Spinal cord (tissue), 10 donors: Measurements from ENCODE around the gene APOH. TPM values are rescaled to one million over a fixed set of nuclear protein-coding genes. Genes with fewer than 3 reads are reported as not detected.

Experiments used
- DNase-seq, 6 donors: peaks; one replicate each; pipeline versions ENCODE4 v3.0.0 to v3.0.0-alpha.2; 2013 to 2015; ENCODE audit warnings: low spot score in 6 of 6, low read depth in 4 of 6
- H3K27ac ChIP-seq: one replicate; pipeline ENCODE4 v1.5.1; 2013; ENCODE audit warnings: low read depth, low read length, control low read depth
- H3K27me3 ChIP-seq: one replicate; pipeline ENCODE4 v1.6.1; 2013; ENCODE audit warnings: low read length; ENCODE audit not compliant: control insufficient read depth, insufficient read depth
- H3K36me3 ChIP-seq: one replicate; pipeline ENCODE4 v1.6.1; 2013; ENCODE audit warnings: low read length; ENCODE audit not compliant: control insufficient read depth, insufficient read depth
- H3K4me1 ChIP-seq: one replicate; pipeline ENCODE4 v1.6.1; 2013; ENCODE audit warnings: low read length; ENCODE audit not compliant: control insufficient read depth, insufficient read depth
- H3K4me3 ChIP-seq: one replicate; pipeline ENCODE4 v1.5.1; 2013; ENCODE audit warnings: low read depth, low read length, control low read depth
- H3K9me3 ChIP-seq: one replicate; pipeline ENCODE4 v1.6.1; 2013; ENCODE audit warnings: low read length; ENCODE audit not compliant: control insufficient read depth, insufficient read depth
- WGBS: methylation state at CpG from one replicate; pipeline ENCODE4 v1.1.5; 2013; ENCODE audit warnings: missing lambda C conversion rate; ENCODE audit not compliant: insufficient coverage; 5-methylcytosine and 5-hydroxymethylcytosine counted together
- polyA plus RNA-seq, 2 donors: library from polyadenylated mRNA; unstranded; fragments of 120-200 nt; gene quantifications; one replicate each; pipeline ENCODE4 v1.2.1, GENCODE V29; 2013; ENCODE audit not compliant: insufficient read length in 2 of 2
- total RNA-seq, 2 donors: library from RNA; depleted of rRNA in 1 of 2; stranded (reverse); fragments of 120-200 nt in 1 of 2; fragments of >200 nt in 1 of 2; gene quantifications; one replicate each; pipeline versions ENCODE4 v1.2.3 to v1.2.4, GENCODE V29; 2013 to 2014
- donor health status: healthy.

APOH gene
- total and polyA plus RNA-seq, 4 donors = 0.14 to 1.5 (median 0.89) TPM; not detected in 1

DNA sequence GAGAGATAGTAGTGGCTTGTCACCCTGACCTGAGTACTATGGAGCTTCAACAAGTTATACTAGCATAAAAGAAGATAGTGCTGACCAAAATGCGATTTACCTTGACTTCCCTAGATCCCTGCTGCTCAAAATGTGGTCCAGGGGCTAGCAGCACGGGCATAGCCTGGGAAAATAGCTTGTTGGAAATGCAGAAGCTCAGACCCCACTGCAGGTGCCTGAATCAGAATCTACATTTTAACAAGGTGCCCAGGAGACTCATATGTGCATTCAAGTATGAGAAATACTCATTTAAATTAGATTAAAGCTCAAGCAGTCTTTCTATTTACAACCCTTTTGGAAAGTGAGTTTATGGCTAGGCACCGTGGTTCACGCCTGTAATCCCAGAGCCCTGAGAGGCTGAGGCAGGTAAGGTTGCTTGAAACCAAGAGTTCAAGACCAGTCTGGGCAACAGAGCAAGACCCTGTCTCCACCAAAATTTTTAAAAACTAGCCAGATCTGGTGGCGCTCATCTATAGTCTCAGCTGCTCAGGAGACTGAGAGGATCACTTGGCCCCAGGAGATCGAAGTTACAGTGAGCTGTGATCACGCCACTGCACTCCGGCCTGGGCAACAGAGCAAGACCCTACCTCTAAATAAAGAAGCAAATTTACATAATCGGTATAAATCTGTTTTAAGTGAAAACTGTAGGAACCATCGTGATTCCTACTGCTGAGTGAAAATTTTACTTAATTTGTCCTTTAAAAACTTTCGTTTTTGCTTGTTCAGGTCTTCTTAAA lies 7.3 kb downstream of the APOH start:
- peak in 1 of 6 donors; percentile 80 for DNase-seq
- Histone ChIP-seq H3K4me1 (no peaks in the 10 kb centered on the region), H3K4me3 (no peak overlapping the region)

GRCh38 chr17:66221343-66221742 lies 7.9 kb downstream of the APOH start:
- H3K27ac ChIP-seq = no peak overlapping the region
- no peaks in the 10 kb centered on the region for H3K36me3 ChIP-seq
- H3K4me3 ChIP-seq = no peak overlapping the region
- H3K4me1 ChIP-seq = no peaks in the 10 kb centered on the region
- H3K9me3 ChIP-seq = no peaks in the 10 kb centered on the region
- DNase-seq = no peak
- no peaks in the 10 kb centered on the region for H3K27me3 ChIP-seq

More for the DNA sequence above, 7.3 kb downstream of the APOH start:
- Histone ChIP-seq H3K27me3 (no peaks in the 10 kb centered on the region), H3K36me3 (no peaks in the 10 kb centered on the region), H3K27ac (no peak overlapping the region), H3K9me3 (no peaks in the 10 kb centered on the region)
- WGBS = 100% methylated on average over 2 of the region's 11 CpGs

- Histone ChIP-seq H3K9me3 (no peaks in the 10 kb centered on the region), H3K4me1 (no peaks in the 10 kb centered on the region), H3K4me3 (no peak overlapping the region), H3K27ac (no peak overlapping the region), H3K27me3 (no peaks in the 10 kb centered on the region), H3K36me3 (no peaks in the 10 kb centered on the region)
- WGBS = 79% methylated on average over 3 of the region's 8 CpGs
- no peak for DNase-seq
Measured at GRCh38 chr17:66220079-66220835, 9.0 kb downstream of the APOH start.

DNA sequence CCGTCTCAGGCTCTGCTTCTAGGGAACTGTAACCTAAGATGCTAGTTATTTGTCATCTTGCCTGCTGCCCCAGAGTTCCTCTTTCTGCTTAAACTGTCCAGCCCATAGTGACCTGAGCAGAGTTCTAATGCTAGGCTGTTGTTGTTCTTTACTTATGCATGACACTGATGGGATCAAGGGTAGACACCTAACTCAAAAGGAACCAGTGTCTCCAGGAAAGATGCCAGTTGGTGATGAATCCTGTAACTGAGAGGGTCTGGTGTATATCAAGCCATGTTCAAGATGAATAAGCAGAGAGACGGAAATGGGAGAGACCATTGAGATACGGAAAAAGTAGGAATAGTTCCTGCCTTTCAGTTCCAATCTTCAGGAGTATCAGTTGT lies 13.7 kb downstream of the APOH start:
- no peaks in the 10 kb centered on the region for H3K4me1 ChIP-seq
- WGBS = 60% methylated on average over 1 of the region's 3 CpGs
- DNase-seq = no peak
- no peaks in the 10 kb centered on the region for H3K36me3 ChIP-seq
- no peaks in the 10 kb centered on the region for H3K9me3 ChIP-seq
- no peak overlapping the region for H3K27ac ChIP-seq
- H3K4me3 ChIP-seq = no peak overlapping the region
- H3K27me3 ChIP-seq = no peaks in the 10 kb centered on the region

DNA sequence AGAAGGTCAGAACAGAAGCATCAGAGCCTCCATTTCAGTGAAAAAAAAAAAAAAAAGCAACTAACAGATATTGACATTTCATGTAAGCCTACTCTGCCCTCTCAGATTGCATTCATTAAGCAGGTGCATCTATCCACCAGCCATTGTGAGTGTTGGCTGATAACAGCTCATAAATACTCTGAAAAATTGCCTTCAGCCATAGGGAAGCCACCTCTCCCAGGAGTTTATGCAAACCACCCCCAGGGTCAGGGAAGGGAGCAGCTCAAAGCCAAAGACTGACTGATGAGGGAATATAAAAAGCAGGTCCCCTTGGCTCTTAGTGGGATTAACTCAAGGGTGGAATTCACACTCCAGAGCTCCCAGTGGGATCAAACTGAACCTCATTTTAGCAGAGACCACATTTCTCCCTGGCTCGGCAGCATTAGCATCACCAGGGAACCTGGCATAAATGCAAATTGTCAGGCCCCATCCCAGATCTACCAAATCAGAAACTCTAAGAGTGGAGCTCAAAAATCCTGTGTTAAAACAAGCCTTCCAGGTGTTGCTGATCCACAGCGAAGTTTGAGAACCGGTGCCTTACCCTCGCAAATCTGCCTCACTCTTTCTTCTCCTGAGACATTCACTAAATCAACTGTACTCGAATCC lies 14.2 kb downstream of the APOH start:
- DNase-seq = peak in 1 of 6 donors; percentile 15
- Histone ChIP-seq H3K27ac (no peak overlapping the region), H3K27me3 (no peaks in the 10 kb centered on the region), H3K4me3 (no peak overlapping the region), H3K36me3 (no peaks in the 10 kb centered on the region), H3K9me3 (no peaks in the 10 kb centered on the region), H3K4me1 (no peaks in the 10 kb centered on the region)
- WGBS = 74% methylated on average over 5 of the region's 5 CpGs

GRCh38 chr17:66211047-66211810 lies 18.0 kb downstream of the APOH start:
- 99% methylated on average over 7 of the region's 9 CpGs for WGBS
- Histone ChIP-seq H3K9me3 (peaks cover 1% of the 10 kb centered on the region), H3K4me3 (no peak overlapping the region), H3K27ac (no peak overlapping the region), H3K27me3 (no peaks in the 10 kb centered on the region), H3K4me1 (no peaks in the 10 kb centered on the region), H3K36me3 (no peaks in the 10 kb centered on the region)
- DNase-seq = no peak

DNA sequence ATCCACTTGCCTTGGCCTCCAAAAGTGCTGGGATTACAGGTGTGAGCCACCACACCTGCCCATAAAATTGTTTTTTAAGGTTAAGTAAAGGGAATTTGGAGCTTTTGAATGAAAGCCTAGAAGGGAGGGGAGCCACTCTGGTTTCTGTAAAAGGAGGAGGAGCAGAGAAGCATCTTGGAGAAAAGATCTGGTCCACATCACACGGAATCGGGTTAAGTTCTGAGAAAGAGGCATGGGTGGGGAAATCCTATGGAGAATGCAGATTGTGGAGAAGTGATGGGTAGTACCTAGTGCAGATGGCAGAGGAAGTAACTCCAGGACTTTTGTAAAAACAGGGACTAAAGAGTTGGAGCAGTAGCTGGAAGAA lies 19.0 kb downstream of the APOH start:
- WGBS = 100% methylated on average over 2 of the region's 2 CpGs

DNA sequence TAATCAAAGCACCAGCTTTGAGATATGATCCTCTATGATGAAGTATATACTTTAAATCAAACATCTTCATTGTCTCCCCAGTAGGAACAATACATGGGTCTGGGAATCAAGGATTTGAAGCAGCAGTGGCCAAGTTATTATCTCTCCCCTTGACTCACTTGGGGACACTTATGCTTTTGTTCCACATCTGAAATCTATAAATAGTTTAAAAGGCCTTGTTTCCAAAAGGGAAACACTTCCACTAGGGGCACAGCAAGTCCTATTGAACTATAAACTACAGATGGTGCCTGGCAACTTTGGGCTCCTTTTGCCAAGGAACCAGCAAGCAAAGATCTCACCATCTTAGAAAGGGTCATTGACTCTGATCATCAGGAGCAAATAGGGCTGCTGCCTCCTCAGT lies 21.3 kb downstream of the APOH start:
- Histone ChIP-seq H3K9me3 (peaks cover 1% of the 10 kb centered on the region), H3K4me3 (no peak overlapping the region), H3K27me3 (no peaks in the 10 kb centered on the region), H3K4me1 (no peaks in the 10 kb centered on the region), H3K36me3 (no peaks in the 10 kb centered on the region), H3K27ac (no peak overlapping the region)
- no peak for DNase-seq

More for the DNA sequence above, 19.0 kb downstream of the APOH start:
- H3K27ac ChIP-seq = no peak overlapping the region
- no peaks in the 10 kb centered on the region for H3K27me3 ChIP-seq
- H3K9me3 ChIP-seq = peaks cover 1% of the 10 kb centered on the region
- no peaks in the 10 kb centered on the region for H3K36me3 ChIP-seq
- no peak overlapping the region for H3K4me3 ChIP-seq
- no peaks in the 10 kb centered on the region for H3K4me1 ChIP-seq
- DNase-seq = no peak

- no peak for DNase-seq
- WGBS = 78% methylated on average over 3 of the region's 8 CpGs
- Histone ChIP-seq H3K4me1 (no peaks in the 10 kb centered on the region), H3K9me3 (no peaks in the 10 kb centered on the region), H3K4me3 (no peak overlapping the region), H3K27me3 (no peaks in the 10 kb centered on the region), H3K27ac (no peak overlapping the region), H3K36me3 (no peaks in the 10 kb centered on the region)
Measured at GRCh38 chr17:66203274-66204015, 25.8 kb downstream of the APOH start.
